HEK293 (cell line): ENCODE data around the gene C19orf44.

Source experiments
- CTCF ChIA-PET: fragments of 350-600 bp; formaldehyde crosslinking; extraction: SDS; loops from one replicate; lab custom pipeline; 2021; ENCODE audit warnings: antibody characterized with exemption; lab: Yijun Ruan, JAX
- POLR2A ChIA-PET: fragments of 300-600 bp; formaldehyde crosslinking; extraction: SDS; loops from one replicate; lab custom pipeline; 2020; ENCODE audit warnings: antibody characterized with exemption, inconsistent platforms; lab: Yijun Ruan, JAX
- H3K27ac ChIP-seq: fragments of 200-500 bp; sonication (Bioruptor generic); 2 replicates; pipeline ENCODE4 v1.5.1; 2014; ENCODE audit warnings: low read depth, low read length, control low read depth, inconsistent platforms; ENCODE audit errors: extremely low read depth
- H3K36me3 ChIP-seq, 2 experiments: fragments of 200-500 bp in 1 of 2; sonication (Bioruptor generic) in 1 of 2; 1 replicate in 1 of 2; 2 replicates in 1 of 2; pipeline ENCODE4 v1.5.1; 2014 to 2017; ENCODE audit warnings: inconsistent platforms in 2 of 2, low read length in 2 of 2; ENCODE audit not compliant: control insufficient read depth in 2 of 2, insufficient read depth in 1 of 2
- H3K4me1 ChIP-seq: fragments of 200-500 bp; sonication (Bioruptor generic); 2 replicates; pipeline ENCODE4 v1.5.1; 2014; ENCODE audit warnings: mild to moderate bottlenecking, low read length, inconsistent platforms; ENCODE audit not compliant: control insufficient read depth, insufficient read depth
- H3K4me3 ChIP-seq: 2 replicates; pipeline ENCODE4 v1.5.1; 2011; ENCODE audit warnings: low read depth, mild to moderate bottlenecking, control low read depth, low read length, moderate library complexity
- H3K9me3 ChIP-seq: fragments of 200-500 bp; sonication (Bioruptor generic); 2 replicates; pipeline ENCODE4 v1.5.1; 2014; ENCODE audit warnings: low read depth, low read length, inconsistent platforms; ENCODE audit not compliant: control insufficient read depth, insufficient read depth
- GLIS2 ChIP-seq: fragments of 450-650 bp; formaldehyde crosslinking; IDR thresholded peaks from 2 replicates; pipeline ENCODE4 v1.5.1; 2016; ENCODE audit warnings: missing biosample characterization, missing genetic modification characterization
- PRDM1 ChIP-seq: fragments of 450-650 bp; formaldehyde crosslinking; IDR thresholded peaks from 2 replicates; pipeline ENCODE4; 2016; ENCODE audit warnings: missing biosample characterization, missing genetic modification characterization
- SETDB1 ChIP-seq: IDR thresholded peaks from one replicate; pipeline ENCODE4 v1.6.1; 2017; ENCODE audit warnings: mild to moderate bottlenecking, low read length, moderate library complexity, mixed read lengths; ENCODE audit not compliant: insufficient read length
- SP3 ChIP-seq: fragments of 450-650 bp; formaldehyde crosslinking; IDR thresholded peaks from 2 replicates; pipeline ENCODE4 v1.5.1; 2016; ENCODE audit warnings: missing biosample characterization, missing genetic modification characterization
- SP7 ChIP-seq: fragments of 450-650 bp; formaldehyde crosslinking; IDR thresholded peaks from 2 replicates; pipeline ENCODE4 v1.5.1; 2016; ENCODE audit warnings: missing biosample characterization, missing genetic modification characterization
- TCF7L2 ChIP-seq: IDR thresholded peaks from 2 replicates; pipeline ENCODE4 v1.6.1; 2011; ENCODE audit warnings: low read depth, mild to moderate bottlenecking, inconsistent platforms, low read length, moderate library complexity, borderline replicate concordance
- TRIM28 ChIP-seq: IDR thresholded peaks from 2 replicates; pipeline ENCODE4 v1.6.1; 2011; ENCODE audit warnings: low read length, control low read depth, borderline replicate concordance
- YY1 ChIP-seq: fragments of 450-650 bp; formaldehyde crosslinking; IDR thresholded peaks from 2 replicates; pipeline ENCODE4 v1.5.1; 2018; ENCODE audit warnings: missing biosample characterization, missing genetic modification characterization
- ZBTB17 ChIP-seq: fragments of 450-650 bp; formaldehyde crosslinking; IDR thresholded peaks from 2 replicates; pipeline ENCODE4 v1.5.1; 2016; ENCODE audit warnings: missing biosample characterization, missing genetic modification characterization
- ZIC2 ChIP-seq: fragments of 450-650 bp; formaldehyde crosslinking; IDR thresholded peaks from 2 replicates; pipeline ENCODE4 v1.5.1; 2016; ENCODE audit warnings: missing biosample characterization, missing genetic modification characterization
- ZNF10 ChIP-seq: fragments of 450-650 bp; formaldehyde crosslinking; IDR thresholded peaks from 2 replicates; pipeline ENCODE4 v1.5.1; 2017; ENCODE audit warnings: missing biosample characterization, missing genetic modification characterization
- ZNF114 ChIP-seq: fragments of 450-650 bp; formaldehyde crosslinking; IDR thresholded peaks from 2 replicates; pipeline ENCODE4 v1.5.0; 2017; ENCODE audit warnings: missing biosample characterization, missing genetic modification characterization
- ZNF157 ChIP-seq: fragments of 450-650 bp; formaldehyde crosslinking; IDR thresholded peaks from 2 replicates; pipeline ENCODE4 v1.5.1; 2016; ENCODE audit warnings: missing biosample characterization, missing genetic modification characterization
- ZNF19 ChIP-seq: fragments of 450-650 bp; formaldehyde crosslinking; IDR thresholded peaks from 2 replicates; pipeline ENCODE4; 2016; ENCODE audit warnings: missing biosample characterization, missing genetic modification characterization, low read depth
- ZNF341 ChIP-seq: fragments of 450-650 bp; formaldehyde crosslinking; IDR thresholded peaks from 2 replicates; pipeline ENCODE4; 2016; ENCODE audit warnings: low read depth, missing biosample characterization, missing genetic modification characterization
- ZNF354C ChIP-seq: fragments of 450-650 bp; formaldehyde crosslinking; IDR thresholded peaks from 2 replicates; pipeline ENCODE4 v1.5.1; 2016; ENCODE audit warnings: missing biosample characterization, missing genetic modification characterization, low read depth, borderline replicate concordance
- ZNF501 ChIP-seq: fragments of 450-650 bp; formaldehyde crosslinking; IDR thresholded peaks from 2 replicates; pipeline ENCODE4 v1.5.1; 2016; ENCODE audit warnings: missing biosample characterization, missing genetic modification characterization
- ZNF558 ChIP-seq: fragments of 450-650 bp; formaldehyde crosslinking; IDR thresholded peaks from 2 replicates; pipeline ENCODE4 v1.5.1; 2016; ENCODE audit warnings: missing biosample characterization, missing genetic modification characterization
- ZNF585B ChIP-seq: fragments of 450-650 bp; formaldehyde crosslinking; IDR thresholded peaks from 2 replicates; pipeline ENCODE4 v1.5.1; 2016; ENCODE audit warnings: missing biosample characterization, missing genetic modification characterization
- ZNF600 ChIP-seq: fragments of 450-650 bp; formaldehyde crosslinking; IDR thresholded peaks from 2 replicates; pipeline ENCODE4 v1.5.1; 2016; ENCODE audit warnings: missing biosample characterization, missing genetic modification characterization
- ZNF610 ChIP-seq: fragments of 450-650 bp; formaldehyde crosslinking; IDR thresholded peaks from 2 replicates; pipeline ENCODE4 v1.5.1; 2016; ENCODE audit warnings: missing biosample characterization, missing genetic modification characterization, borderline replicate concordance
- ZNF830 ChIP-seq: fragments of 450-650 bp; IDR thresholded peaks from 2 replicates; pipeline ENCODE4 v1.5.0; 2018; ENCODE audit warnings: missing biosample characterization, missing genetic modification characterization, low read depth, mild to moderate bottlenecking, moderate library complexity
- ZSCAN30 ChIP-seq: fragments of 450-650 bp; IDR thresholded peaks from 2 replicates; pipeline ENCODE4 v1.5.1; 2018; ENCODE audit warnings: missing biosample characterization, mild to moderate bottlenecking, missing genetic modification characterization, moderate library complexity
- TF ChIP-seq, protein P1 (sequence below): fragments of 450-650 bp; formaldehyde crosslinking; IDR thresholded peaks from 2 replicates; pipeline ENCODE4 v1.5.1; 2016; ENCODE audit warnings: missing biosample characterization, missing genetic modification characterization
- TF ChIP-seq, protein P2 (sequence below): fragments of 450-650 bp; formaldehyde crosslinking; IDR thresholded peaks from 2 replicates; pipeline ENCODE4 v1.5.1; 2016; ENCODE audit warnings: missing biosample characterization, missing genetic modification characterization
- TF ChIP-seq, protein P3 (sequence below): fragments of 450-650 bp; formaldehyde crosslinking; IDR thresholded peaks from 2 replicates; pipeline ENCODE4 v1.5.1; 2016; ENCODE audit warnings: missing biosample characterization, missing genetic modification characterization, borderline replicate concordance
- TF ChIP-seq, protein P4 (sequence below): fragments of 450-650 bp; formaldehyde crosslinking; IDR thresholded peaks from 2 replicates; pipeline ENCODE4 v1.5.1; 2016; ENCODE audit warnings: missing biosample characterization, missing genetic modification characterization

C19orf44 gene

DNA sequence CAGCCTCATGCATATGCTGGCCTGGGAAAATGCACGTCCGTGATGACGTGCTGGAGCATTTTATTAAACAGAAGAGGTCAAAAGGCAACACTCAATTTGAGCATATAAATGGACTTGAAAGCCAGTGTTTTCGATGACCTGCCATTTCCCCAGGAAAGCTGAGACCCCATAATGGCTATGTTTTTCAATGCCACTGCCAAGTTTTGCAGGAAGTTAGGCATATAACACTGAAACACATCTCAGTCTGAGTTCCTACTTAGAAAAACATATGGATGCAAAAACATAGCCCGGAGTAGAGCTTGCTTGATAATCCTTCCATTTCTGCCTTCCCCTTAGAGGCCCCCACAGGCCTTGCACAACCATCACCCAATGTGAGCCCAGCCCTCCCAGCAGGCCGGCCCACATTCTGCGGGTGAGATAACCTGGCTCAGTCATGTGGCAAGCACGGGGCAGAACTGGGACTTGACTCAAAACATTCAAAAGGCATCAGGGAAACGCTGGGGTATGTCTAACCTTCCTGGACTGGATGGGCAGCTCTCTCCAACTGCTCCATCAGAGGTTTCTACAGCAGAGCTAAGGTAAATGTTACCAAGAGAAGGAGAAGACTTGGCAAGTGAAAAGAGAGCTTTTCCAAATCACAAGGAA, 49.3 kb upstream of the C19orf44 start:
- H3K27ac ChIP-seq = no peak overlapping the region
- H3K36me3 ChIP-seq = peaks cover 0 to 4% of the 10 kb centered on the region in 2 experiments; a peak in 2 of 3 replicates
- H3K9me3 ChIP-seq = no peaks in the 10 kb centered on the region
- peaks cover 17% of the 10 kb centered on the region for H3K4me1 ChIP-seq
- ChIA-PET POLR2A (no interaction called here), CTCF (interaction anchor here (0.7 kb wide), 1 partner anchor 68 kb away, joined by 4 read pairs; no protein-coding TSS in a partner anchor)
- no peak overlapping the region for H3K4me3 ChIP-seq
- TF ChIP-seq, protein P1, sequence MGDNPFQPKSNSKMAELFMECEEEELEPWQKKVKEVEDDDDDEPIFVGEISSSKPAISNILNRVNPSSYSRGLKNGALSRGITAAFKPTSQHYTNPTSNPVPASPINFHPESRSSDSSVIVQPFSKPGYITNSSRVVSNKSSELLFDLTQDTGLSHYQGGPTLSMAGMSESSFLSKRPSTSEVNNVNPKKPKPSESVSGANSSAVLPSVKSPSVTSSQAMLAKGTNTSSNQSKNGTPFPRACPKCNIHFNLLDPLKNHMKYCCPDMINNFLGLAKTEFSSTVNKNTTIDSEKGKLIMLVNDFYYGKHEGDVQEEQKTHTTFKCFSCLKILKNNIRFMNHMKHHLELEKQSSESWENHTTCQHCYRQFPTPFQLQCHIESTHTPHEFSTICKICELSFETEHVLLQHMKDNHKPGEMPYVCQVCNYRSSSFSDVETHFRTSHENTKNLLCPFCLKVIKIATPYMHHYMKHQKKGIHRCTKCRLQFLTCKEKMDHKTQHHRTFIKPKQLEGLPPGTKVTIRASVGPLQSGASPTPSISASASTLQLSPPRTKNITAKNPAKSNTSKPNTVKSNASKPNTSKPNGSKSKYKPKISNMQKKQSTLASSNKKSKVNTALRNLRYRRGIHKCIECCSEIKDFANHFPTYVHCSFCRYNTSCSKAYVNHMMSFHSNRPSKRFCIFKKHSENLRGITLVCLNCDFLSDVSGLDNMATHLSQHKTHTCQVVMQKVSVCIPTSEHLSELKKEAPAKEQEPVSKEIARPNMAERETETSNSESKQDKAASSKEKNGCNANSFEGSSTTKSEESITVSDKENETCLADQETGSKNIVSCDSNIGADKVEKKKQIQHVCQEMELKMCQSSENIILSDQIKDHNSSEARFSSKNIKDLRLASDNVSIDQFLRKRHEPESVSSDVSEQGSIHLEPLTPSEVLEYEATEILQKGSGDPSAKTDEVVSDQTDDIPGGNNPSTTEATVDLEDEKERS (tag by site-specific recombination) = no peak
- TF ChIP-seq ZNF501 (tag by site-specific recombination) (no peak), ZNF114 (tag by site-specific recombination) (no peak), ZNF19 (no peak), ZNF585B (no peak), ZBTB17 (tag by site-specific recombination) (0 out of 2 replicates have a peak, but pooled peaks have one; percentile 27), ZNF341 (tag by site-specific recombination) (no peak), PRDM1 (tag by site-specific recombination) (peak; percentile 30; the same call in 1 of the 2 replicates), SP7 (tag by site-specific recombination) (0 out of 2 replicates have a peak, but pooled peaks have one; percentile 36), ZSCAN30 (no peak), SETDB1 (no peak), TCF7L2 (no peak), ZNF558 (tag by site-specific recombination) (no peak), GLIS2 (tag by site-specific recombination) (no peak), ZNF157 (tag by site-specific recombination) (no peak), YY1 (tag by site-specific recombination) (no peak), SP3 (tag by site-specific recombination) (no peak), ZNF830 (tag by site-specific recombination) (no peak), ZNF10 (no peak), ZNF354C (tag by site-specific recombination) (no peak), ZNF610 (tag by site-specific recombination) (no peak), ZNF600 (tag by site-specific recombination) (peak; percentile 53; the same call in 1 of the 2 replicates), ZIC2 (tag by site-specific recombination) (peak; percentile 59; the same call in 1 of the 2 replicates), TRIM28 (0 out of 2 replicates have a peak, but pooled peaks have one; percentile 53)
- TF ChIP-seq, protein P2, sequence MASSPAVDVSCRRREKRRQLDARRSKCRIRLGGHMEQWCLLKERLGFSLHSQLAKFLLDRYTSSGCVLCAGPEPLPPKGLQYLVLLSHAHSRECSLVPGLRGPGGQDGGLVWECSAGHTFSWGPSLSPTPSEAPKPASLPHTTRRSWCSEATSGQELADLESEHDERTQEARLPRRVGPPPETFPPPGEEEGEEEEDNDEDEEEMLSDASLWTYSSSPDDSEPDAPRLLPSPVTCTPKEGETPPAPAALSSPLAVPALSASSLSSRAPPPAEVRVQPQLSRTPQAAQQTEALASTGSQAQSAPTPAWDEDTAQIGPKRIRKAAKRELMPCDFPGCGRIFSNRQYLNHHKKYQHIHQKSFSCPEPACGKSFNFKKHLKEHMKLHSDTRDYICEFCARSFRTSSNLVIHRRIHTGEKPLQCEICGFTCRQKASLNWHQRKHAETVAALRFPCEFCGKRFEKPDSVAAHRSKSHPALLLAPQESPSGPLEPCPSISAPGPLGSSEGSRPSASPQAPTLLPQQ (tag by site-specific recombination) = peak; percentile 20; the same call in 1 of the 2 replicates
- TF ChIP-seq, protein P3, sequence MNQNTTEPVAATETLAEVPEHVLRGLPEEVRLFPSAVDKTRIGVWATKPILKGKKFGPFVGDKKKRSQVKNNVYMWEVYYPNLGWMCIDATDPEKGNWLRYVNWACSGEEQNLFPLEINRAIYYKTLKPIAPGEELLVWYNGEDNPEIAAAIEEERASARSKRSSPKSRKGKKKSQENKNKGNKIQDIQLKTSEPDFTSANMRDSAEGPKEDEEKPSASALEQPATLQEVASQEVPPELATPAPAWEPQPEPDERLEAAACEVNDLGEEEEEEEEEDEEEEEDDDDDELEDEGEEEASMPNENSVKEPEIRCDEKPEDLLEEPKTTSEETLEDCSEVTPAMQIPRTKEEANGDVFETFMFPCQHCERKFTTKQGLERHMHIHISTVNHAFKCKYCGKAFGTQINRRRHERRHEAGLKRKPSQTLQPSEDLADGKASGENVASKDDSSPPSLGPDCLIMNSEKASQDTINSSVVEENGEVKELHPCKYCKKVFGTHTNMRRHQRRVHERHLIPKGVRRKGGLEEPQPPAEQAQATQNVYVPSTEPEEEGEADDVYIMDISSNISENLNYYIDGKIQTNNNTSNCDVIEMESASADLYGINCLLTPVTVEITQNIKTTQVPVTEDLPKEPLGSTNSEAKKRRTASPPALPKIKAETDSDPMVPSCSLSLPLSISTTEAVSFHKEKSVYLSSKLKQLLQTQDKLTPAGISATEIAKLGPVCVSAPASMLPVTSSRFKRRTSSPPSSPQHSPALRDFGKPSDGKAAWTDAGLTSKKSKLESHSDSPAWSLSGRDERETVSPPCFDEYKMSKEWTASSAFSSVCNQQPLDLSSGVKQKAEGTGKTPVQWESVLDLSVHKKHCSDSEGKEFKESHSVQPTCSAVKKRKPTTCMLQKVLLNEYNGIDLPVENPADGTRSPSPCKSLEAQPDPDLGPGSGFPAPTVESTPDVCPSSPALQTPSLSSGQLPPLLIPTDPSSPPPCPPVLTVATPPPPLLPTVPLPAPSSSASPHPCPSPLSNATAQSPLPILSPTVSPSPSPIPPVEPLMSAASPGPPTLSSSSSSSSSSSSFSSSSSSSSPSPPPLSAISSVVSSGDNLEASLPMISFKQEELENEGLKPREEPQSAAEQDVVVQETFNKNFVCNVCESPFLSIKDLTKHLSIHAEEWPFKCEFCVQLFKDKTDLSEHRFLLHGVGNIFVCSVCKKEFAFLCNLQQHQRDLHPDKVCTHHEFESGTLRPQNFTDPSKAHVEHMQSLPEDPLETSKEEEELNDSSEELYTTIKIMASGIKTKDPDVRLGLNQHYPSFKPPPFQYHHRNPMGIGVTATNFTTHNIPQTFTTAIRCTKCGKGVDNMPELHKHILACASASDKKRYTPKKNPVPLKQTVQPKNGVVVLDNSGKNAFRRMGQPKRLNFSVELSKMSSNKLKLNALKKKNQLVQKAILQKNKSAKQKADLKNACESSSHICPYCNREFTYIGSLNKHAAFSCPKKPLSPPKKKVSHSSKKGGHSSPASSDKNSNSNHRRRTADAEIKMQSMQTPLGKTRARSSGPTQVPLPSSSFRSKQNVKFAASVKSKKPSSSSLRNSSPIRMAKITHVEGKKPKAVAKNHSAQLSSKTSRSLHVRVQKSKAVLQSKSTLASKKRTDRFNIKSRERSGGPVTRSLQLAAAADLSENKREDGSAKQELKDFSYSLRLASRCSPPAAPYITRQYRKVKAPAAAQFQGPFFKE (tag by site-specific recombination) = no peak
- TF ChIP-seq, protein P4, sequence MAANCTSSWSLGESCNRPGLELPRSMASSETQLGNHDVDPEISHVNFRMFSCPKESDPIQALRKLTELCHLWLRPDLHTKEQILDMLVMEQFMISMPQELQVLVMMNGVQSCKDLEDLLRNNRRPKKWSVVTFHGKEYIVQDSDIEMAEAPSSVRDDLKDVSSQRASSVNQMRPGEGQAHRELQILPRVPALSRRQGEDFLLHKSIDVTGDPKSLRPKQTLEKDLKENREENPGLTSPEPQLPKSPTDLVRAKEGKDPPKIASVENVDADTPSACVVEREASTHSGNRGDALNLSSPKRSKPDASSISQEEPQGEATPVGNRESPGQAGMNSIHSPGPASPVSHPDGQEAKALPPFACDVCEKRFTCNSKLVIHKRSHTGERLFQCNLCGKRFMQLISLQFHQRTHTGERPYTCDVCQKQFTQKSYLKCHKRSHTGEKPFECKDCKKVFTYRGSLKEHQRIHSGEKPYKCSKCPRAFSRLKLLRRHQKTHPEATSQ = no peak
